Measurements from ENCODE around the gene AKIRIN1. TPM values are rescaled to one million over a fixed set of nuclear protein-coding genes. Genes with fewer than 3 reads are reported as not detected.
"Not testable (repeated sequence)": the region's sequence is repeated elsewhere in the genome, so short reads cannot be mapped to it uniquely, and the experiment has no call there.

Gene AKIRIN1
- total RNA-seq, 1 experiment from 2014 or later = 68.4 TPM

DNA sequence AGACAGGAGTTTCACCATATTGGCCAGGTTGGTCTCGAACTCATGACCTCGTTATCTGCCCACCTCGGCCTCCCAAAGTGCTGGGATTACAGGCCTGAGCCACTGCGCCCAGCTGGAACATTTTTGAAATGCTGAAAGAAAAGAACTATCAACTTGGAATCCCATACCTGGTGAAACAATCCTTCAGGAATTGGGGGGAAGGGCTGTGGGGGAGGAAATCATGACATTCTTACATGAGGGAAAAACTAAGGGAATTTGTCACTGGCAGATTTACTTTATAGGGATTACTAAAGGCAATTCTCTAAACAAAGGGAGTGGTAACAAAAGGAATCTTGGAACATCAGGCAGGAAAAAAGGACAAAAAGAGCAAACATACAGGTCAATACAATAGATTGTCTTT, 60.9 kb downstream of the AKIRIN1 start:
- no peak for DNase-seq
- POLR2A ChIA-PET = no interaction called here
- Mint-ChIP-seq H3K9me3 (ENCODE audit: unreplicated experiment) (no peaks in the 10 kb centered on the region), H3K4me3 (ENCODE audit: unreplicated experiment) (no peak overlapping the region), H3K36me3 (ENCODE audit: insufficient read depth, unreplicated experiment) (peaks cover under 1% of the 10 kb centered on the region), H3K27ac (ENCODE audit: unreplicated experiment) (no peak overlapping the region), H3K27me3 (ENCODE audit: insufficient read depth, unreplicated experiment) (no peaks in the 10 kb centered on the region), H3K4me1 (ENCODE audit: low read depth, unreplicated experiment) (no peaks in the 10 kb centered on the region)
- no peaks in the 10 kb centered on the region for H3K36me3 ChIP-seq (ENCODE audit: control insufficient read depth, insufficient read depth, low read length)
- H3K4me3 ChIP-seq (ENCODE audit: low read depth, low read length) = no peak overlapping the region
- no TSS peak for BruUV-seq (replicated peaks)
- CTCF ChIA-PET = no interaction called here
- no peaks in the 10 kb centered on the region for H3K27me3 ChIP-seq (replicated peaks; ENCODE audit: control insufficient read depth, insufficient read depth, low read length)
- TF ChIP-seq, protein P1, sequence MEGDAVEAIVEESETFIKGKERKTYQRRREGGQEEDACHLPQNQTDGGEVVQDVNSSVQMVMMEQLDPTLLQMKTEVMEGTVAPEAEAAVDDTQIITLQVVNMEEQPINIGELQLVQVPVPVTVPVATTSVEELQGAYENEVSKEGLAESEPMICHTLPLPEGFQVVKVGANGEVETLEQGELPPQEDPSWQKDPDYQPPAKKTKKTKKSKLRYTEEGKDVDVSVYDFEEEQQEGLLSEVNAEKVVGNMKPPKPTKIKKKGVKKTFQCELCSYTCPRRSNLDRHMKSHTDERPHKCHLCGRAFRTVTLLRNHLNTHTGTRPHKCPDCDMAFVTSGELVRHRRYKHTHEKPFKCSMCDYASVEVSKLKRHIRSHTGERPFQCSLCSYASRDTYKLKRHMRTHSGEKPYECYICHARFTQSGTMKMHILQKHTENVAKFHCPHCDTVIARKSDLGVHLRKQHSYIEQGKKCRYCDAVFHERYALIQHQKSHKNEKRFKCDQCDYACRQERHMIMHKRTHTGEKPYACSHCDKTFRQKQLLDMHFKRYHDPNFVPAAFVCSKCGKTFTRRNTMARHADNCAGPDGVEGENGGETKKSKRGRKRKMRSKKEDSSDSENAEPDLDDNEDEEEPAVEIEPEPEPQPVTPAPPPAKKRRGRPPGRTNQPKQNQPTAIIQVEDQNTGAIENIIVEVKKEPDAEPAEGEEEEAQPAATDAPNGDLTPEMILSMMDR (IDR thresholded peaks at IDR 0.05; ENCODE audit: insufficient read depth in 1 of 2, low read depth in 1 of 2, low read length in 1 of 2, severe bottlenecking in 1 of 2, unreplicated experiment in 1 of 2) = no peak
- H3K9me3 ChIP-seq = no peaks in the 10 kb centered on the region
- intact Hi-C loops (cut with micrococcal nuclease; ENCODE audit: unreplicated experiment) = no loop called here
- no peaks in the 10 kb centered on the region for H3K4me1 ChIP-seq

DNA sequence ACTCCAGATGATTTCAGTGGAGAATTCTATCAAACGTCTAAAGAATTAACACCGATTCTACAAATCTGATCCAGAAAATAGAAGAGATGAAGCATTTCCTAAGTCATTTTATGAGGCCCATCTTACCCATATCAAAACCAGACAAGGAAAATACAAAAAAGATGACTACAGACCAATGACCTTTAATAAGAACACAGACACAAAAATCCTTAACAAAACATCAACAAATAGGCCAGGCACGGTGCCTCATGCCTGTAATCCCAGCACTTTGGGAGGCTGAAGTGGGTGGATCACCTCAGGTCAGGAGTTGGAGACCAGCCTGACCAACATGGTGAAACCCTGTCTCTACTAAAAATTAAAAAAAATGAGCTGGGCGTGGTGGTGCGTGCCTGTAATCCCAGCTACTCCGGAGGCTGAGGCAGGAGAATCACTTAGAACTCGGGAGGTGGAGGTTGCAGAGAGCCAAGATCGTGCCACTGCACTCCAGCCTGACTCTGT, 64.2 kb downstream of the AKIRIN1 start:
- H3K27me3 ChIP-seq (replicated peaks; ENCODE audit: control insufficient read depth, insufficient read depth, low read length); H3K36me3 Mint-ChIP-seq (ENCODE audit: insufficient read depth, unreplicated experiment); DNase-seq; BruUV-seq (replicated peaks); CTCF ChIA-PET; H3K4me3 Mint-ChIP-seq (ENCODE audit: unreplicated experiment); POLR2A ChIA-PET; intact Hi-C loops (cut with micrococcal nuclease; ENCODE audit: unreplicated experiment); H3K9me3 Mint-ChIP-seq (ENCODE audit: unreplicated experiment); H3K4me1 Mint-ChIP-seq (ENCODE audit: low read depth, unreplicated experiment); H3K27me3 Mint-ChIP-seq (ENCODE audit: insufficient read depth, unreplicated experiment); H3K4me3 ChIP-seq (ENCODE audit: low read depth, low read length); H3K9me3 ChIP-seq; H3K27ac Mint-ChIP-seq (ENCODE audit: unreplicated experiment); H3K4me1 ChIP-seq; H3K36me3 ChIP-seq (ENCODE audit: control insufficient read depth, insufficient read depth, low read length): not testable (repeated sequence)

Other genes starting within 250 kb of the AKIRIN1 start
- 15.3 and 16.0 TPM in 2 replicates for gene RRAGC, start 131.5 kb upstream of the AKIRIN1 start, total RNA-seq (2022)
- gene MYCBP, start 117.9 kb upstream of the AKIRIN1 start, total RNA-seq (2022) = 21.8 and 27.7 TPM in 2 replicates
- gene GJA9, start 109.7 kb upstream of the AKIRIN1 start, total RNA-seq (2022) = not detected in 2 replicates
- gene RHBDL2, start 49.4 kb upstream of the AKIRIN1 start, total RNA-seq (2022) = not detected in 2 replicates
- 176 and 192 TPM in 2 replicates for gene NDUFS5, start 35.1 kb downstream of the AKIRIN1 start, total RNA-seq (2022)
- 104 and 114 TPM in 2 replicates for gene MACF1, start 213.4 kb downstream of the AKIRIN1 start, total RNA-seq (2022)